ENCODE measurements around the gene SLC9A9. TPM values are rescaled to one million over a fixed set of nuclear protein-coding genes. Genes with fewer than 3 reads are reported as not detected.

SLC9A9 gene
- total and polyA plus RNA-seq, 9 of the 15 experiments (the other 6 are each of a cell fraction or from before 2014, with no cell fraction given): 0.03 to 0.13 TPM; not detected in 7

DNA sequence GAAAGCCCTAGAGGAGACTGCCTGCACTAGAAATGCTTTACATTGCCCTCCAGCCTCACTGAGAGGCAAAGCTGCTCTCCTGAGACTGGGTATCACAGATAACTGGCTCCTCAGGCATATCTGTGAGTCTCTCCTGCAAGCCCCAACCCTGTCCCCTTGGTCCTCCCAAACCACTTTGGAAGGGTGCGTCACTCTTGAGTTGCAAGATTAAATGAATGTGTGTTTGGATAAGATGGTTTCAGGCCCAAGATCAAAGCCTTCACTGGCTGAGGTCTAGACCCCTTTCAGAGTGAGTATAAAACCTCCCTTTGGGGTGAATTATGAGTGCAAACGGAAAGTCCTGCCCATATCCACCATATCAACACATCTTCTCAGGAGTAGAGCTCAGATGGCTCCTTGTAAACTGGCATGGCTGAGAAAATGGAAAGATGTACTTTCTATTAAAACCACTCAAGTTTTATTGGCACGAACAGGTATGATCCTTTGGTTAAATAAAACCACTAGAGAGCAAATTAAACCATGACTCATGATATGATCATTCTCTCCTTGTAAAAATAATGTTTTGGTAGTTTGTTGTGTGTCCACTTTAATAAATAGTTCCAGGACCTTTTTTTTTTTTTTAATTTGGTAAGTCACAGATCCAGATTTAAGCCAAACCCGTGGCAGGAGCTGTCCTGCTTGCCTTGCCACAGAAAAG lies 564.7 kb downstream of the SLC9A9 start (continued):
- no peak for TF ChIP-seq ZNF644 (tag; IDR thresholded peaks at IDR 0.05; ENCODE audit: low read depth)
- no peak for TF ChIP-seq ELK3 (CRISPR knock-in tag; IDR thresholded peaks at IDR 0.05)
- no peak for TF ChIP-seq SNIP1 (IDR thresholded peaks at IDR 0.05; ENCODE audit: low read depth)
- no peak for TF ChIP-seq RFX5 (IDR thresholded peaks at IDR 0.05; ENCODE audit: low read depth, low read length)
- TF ChIP-seq BRF1 (IDR thresholded peaks at IDR 0.05; ENCODE audit: borderline replicate concordance, extremely low read depth, insufficient read length): no peak
- TF ChIP-seq TBL1XR1 (IDR thresholded peaks at IDR 0.05; ENCODE audit: low read length in 2 of 2): peak; percentile 74 to 85; a peak in 2 of 4 replicates
- no peak for TF ChIP-seq MTA1 (IDR thresholded peaks at IDR 0.05; ENCODE audit: borderline replicate concordance)
- no peak for TF ChIP-seq NR2F6 (CRISPR knock-in tag; IDR thresholded peaks at IDR 0.05)
- TF ChIP-seq ZNF124 (CRISPR knock-in tag; IDR thresholded peaks at IDR 0.05): no peak
- TF ChIP-seq, protein P1, sequence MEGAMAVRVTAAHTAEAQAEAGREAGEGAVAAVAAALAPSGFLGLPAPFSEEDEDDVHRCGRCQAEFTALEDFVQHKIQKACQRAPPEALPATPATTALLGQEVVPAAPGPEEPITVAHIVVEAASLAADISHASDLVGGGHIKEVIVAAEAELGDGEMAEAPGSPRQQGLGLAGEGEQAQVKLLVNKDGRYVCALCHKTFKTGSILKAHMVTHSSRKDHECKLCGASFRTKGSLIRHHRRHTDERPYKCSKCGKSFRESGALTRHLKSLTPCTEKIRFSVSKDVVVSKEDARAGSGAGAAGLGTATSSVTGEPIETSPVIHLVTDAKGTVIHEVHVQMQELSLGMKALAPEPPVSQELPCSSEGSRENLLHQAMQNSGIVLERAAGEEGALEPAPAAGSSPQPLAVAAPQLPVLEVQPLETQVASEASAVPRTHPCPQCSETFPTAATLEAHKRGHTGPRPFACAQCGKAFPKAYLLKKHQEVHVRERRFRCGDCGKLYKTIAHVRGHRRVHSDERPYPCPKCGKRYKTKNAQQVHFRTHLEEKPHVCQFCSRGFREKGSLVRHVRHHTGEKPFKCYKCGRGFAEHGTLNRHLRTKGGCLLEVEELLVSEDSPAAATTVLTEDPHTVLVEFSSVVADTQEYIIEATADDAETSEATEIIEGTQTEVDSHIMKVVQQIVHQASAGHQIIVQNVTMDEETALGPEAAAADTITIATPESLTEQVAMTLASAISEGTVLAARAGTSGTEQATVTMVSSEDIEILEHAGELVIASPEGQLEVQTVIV (CRISPR knock-in tag; IDR thresholded peaks at IDR 0.05; ENCODE audit: borderline replicate concordance): no peak
- no peak for TF ChIP-seq IFI16 (CRISPR knock-in tag; IDR thresholded peaks at IDR 0.05)
- TF ChIP-seq NFYB (IDR thresholded peaks at IDR 0.05; ENCODE audit: extremely low read depth, insufficient read length): no peak
- TF ChIP-seq ZNF12 (CRISPR knock-in tag; IDR thresholded peaks at IDR 0.05): no peak
- TF ChIP-seq E2F3 (CRISPR knock-in tag; IDR thresholded peaks at IDR 0.05): no peak
- TF ChIP-seq POLR2AphosphoS2 (IDR thresholded peaks at IDR 0.05; ENCODE audit: low read length): no peak
- TF ChIP-seq IRF1 (CRISPR knock-in tag; IDR thresholded peaks at IDR 0.05; ENCODE audit: borderline replicate concordance): no peak
- no peak for TF ChIP-seq DDX20 (tag; IDR thresholded peaks at IDR 0.05; ENCODE audit: low read depth)
- TF ChIP-seq FOXJ3 (CRISPR knock-in tag; IDR thresholded peaks at IDR 0.05): no peak
